Natural killer cell (primary cell): ENCODE data around the gene SNX13. TPM values are rescaled to one million over a fixed set of nuclear protein-coding genes. Genes with fewer than 3 reads are reported as not detected.

Experiments
- ATAC-seq, 3 donors: fragments of 150-1000 bp in 2 of 3; fragments of 200-7000 bp in 1 of 3; cut with Tn5 transposase; 1 replicate in 1 of 3; 2 replicates in 2 of 3; pipeline ENCODE4 v1.10.0; 2021; ENCODE audit warnings: mild to moderate bottlenecking in 2 of 3, moderate library complexity in 2 of 3
- DNase-seq, 2 donors: peaks; one replicate each; pipeline versions ENCODE4 v3.0.0 to v3.0.0-alpha.2; 2013 to 2021; ENCODE audit warnings: mixed read lengths in 1 of 2
- H3K27ac ChIP-seq: one replicate; pipeline ENCODE4 v1.5.1; 2013; ENCODE audit warnings: mild to moderate bottlenecking, low read length
- H3K27me3 ChIP-seq: one replicate; pipeline ENCODE4 v1.6.1; 2013; ENCODE audit warnings: low read length; ENCODE audit not compliant: control insufficient read depth, insufficient read depth
- H3K36me3 ChIP-seq: one replicate; pipeline ENCODE4 v1.6.1; 2013; ENCODE audit warnings: low read length; ENCODE audit not compliant: control insufficient read depth, insufficient read depth
- H3K4me1 ChIP-seq: one replicate; pipeline ENCODE4 v1.6.1; 2013; ENCODE audit warnings: low read length; ENCODE audit not compliant: control insufficient read depth, insufficient read depth
- H3K4me3 ChIP-seq: one replicate; pipeline ENCODE4 v1.5.1; 2013; ENCODE audit warnings: low read length
- H3K9me3 ChIP-seq: one replicate; pipeline ENCODE4 v1.6.1; 2013; ENCODE audit warnings: low read length; ENCODE audit not compliant: control insufficient read depth, insufficient read depth
- H3K27ac Mint-ChIP-seq, 2 donors: one replicate each; pipeline ENCODE4 v1.8.0; 2022; ENCODE audit warnings: mild to moderate bottlenecking in 2 of 2, mixed read lengths in 2 of 2, moderate library complexity in 1 of 2
- H3K27me3 Mint-ChIP-seq, 2 donors: one replicate each; pipeline ENCODE4 v1.8.0; 2022; ENCODE audit warnings: low read depth in 2 of 2, mixed read lengths in 2 of 2
- H3K36me3 Mint-ChIP-seq: one replicate; pipeline ENCODE4 v1.8.0; 2022; ENCODE audit warnings: mixed read lengths
- H3K4me1 Mint-ChIP-seq, 2 donors: one replicate each; pipeline ENCODE4 v1.8.0; 2022; ENCODE audit warnings: mixed read lengths in 2 of 2
- H3K4me3 Mint-ChIP-seq: one replicate; pipeline ENCODE4 v1.8.0; 2022; ENCODE audit warnings: mild to moderate bottlenecking, moderate library complexity, mixed read lengths
- H3K9me3 Mint-ChIP-seq, 2 donors: one replicate each; pipeline ENCODE4 v1.8.0; 2022; ENCODE audit warnings: mixed read lengths in 2 of 2
- CTCF ChIP-seq: fragments of 200-600 bp; IDR thresholded peaks from one replicate; pipeline ENCODE4 v1.8.0; 2022; ENCODE audit warnings: antibody characterized with exemption
- WGBS: methylation state at CpG from one replicate; pipeline ENCODE4 v1.1.7; 2013; ENCODE audit warnings: missing lambda C conversion rate; ENCODE audit not compliant: insufficient coverage; 5-methylcytosine and 5-hydroxymethylcytosine counted together
- intact Hi-C: fragments of 100-400 bp; cut with micrococcal nuclease; formaldehyde crosslinking; loops from one replicate; pipeline ENCODE4 v1.14.2; 2022
- total RNA-seq, 4 donors: library from RNA; stranded (reverse); fragments of 120-200 nt in 1 of 4; gene quantifications; one replicate each; pipeline versions ENCODE4 v1.2.3 to v1.2.4, GENCODE V29; 2013 to 2022

The SNX13 gene
- total RNA-seq, 3 donors from 2014 or later (not counting 1 experiment from before 2014, with no cell fraction given): 34.8 to 38.5 (median 37.4) TPM

GRCh38 chr7:17879075-17879661, 61.1 kb downstream of the SNX13 start:
- peaks cover 22% of the 10 kb centered on the region for H3K36me3 ChIP-seq
- H3K27ac Mint-ChIP-seq: no peak overlapping the region
- H3K27me3 Mint-ChIP-seq: no peaks in the 10 kb centered on the region
- intact Hi-C loops: no loop called here
- no peaks in the 10 kb centered on the region for H3K4me1 ChIP-seq
- WGBS: 100% methylated on average over 1 of the region's 2 CpGs
- no peaks in the 10 kb centered on the region for H3K9me3 ChIP-seq
- no peaks in the 10 kb centered on the region for H3K4me1 Mint-ChIP-seq
- H3K27me3 ChIP-seq: no peaks in the 10 kb centered on the region
- TF ChIP-seq CTCF: no peak
- H3K4me3 ChIP-seq: no peak overlapping the region
- no peaks in the 10 kb centered on the region for H3K9me3 Mint-ChIP-seq
- ATAC-seq: no peak
- no peak overlapping the region for H3K27ac ChIP-seq
- H3K36me3 Mint-ChIP-seq: no peaks in the 10 kb centered on the region
- H3K4me3 Mint-ChIP-seq: no peak overlapping the region
- DNase-seq: no peak

- Histone ChIP-seq H3K9me3 (no peaks in the 10 kb centered on the region), H3K4me1 (no peaks in the 10 kb centered on the region), H3K27me3 (no peaks in the 10 kb centered on the region), H3K36me3 (peaks cover 23% of the 10 kb centered on the region), H3K27ac (no peak overlapping the region), H3K4me3 (no peak overlapping the region)
- H3K4me1 Mint-ChIP-seq: no peaks in the 10 kb centered on the region
- ATAC-seq (no peak), DNase-seq (no peak)
- H3K4me3 Mint-ChIP-seq: no peak overlapping the region
- no peaks in the 10 kb centered on the region for H3K36me3 Mint-ChIP-seq
- H3K9me3 Mint-ChIP-seq: no peaks in the 10 kb centered on the region
- H3K27me3 Mint-ChIP-seq: no peaks in the 10 kb centered on the region
- WGBS: 90% methylated on average over 1 of the region's 1 CpG
- H3K27ac Mint-ChIP-seq: no peak overlapping the region
- intact Hi-C loops: no loop called here
- no peak for TF ChIP-seq CTCF
Measured at GRCh38 chr7:17878627-17879026, 61.7 kb downstream of the SNX13 start.

DNA sequence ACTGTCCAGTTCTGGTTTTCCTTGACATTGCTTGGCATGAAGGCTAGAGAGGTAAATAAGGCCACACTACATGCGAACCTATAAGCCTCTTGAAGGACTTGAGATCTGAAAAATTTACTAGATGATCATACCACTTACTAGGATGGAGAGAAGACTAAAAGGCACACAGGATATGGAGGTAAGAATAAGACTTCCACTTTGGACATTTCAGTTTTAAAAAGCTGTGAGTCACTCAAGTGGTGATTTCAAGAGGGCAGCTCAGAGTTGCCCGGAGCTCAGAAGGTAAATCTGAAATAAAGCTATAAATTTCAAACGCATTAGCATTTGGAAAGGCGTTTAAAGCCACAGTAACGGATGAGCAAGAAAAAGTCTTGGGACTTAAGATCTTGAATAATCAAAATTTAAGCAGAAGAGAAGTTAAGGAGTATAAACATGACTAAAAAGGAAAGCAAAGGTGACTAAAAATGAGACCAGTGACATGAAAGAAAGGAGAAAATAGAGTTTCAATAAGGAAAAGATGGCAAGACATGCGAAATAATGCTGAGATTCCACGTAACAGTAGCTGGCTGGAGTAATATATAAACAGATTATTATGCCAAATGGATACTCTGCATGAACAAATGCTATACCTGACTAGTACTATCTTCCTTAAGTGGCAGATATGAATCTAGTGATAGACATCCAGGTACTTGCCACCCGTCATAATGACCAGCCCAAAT, 68.3 kb downstream of the SNX13 start:
- Mint-ChIP-seq H3K36me3 (no peaks in the 10 kb centered on the region), H3K4me3 (no peak overlapping the region), H3K27ac (no peak overlapping the region), H3K9me3 (no peaks in the 10 kb centered on the region), H3K4me1 (no peaks in the 10 kb centered on the region), H3K27me3 (no peaks in the 10 kb centered on the region)
- Histone ChIP-seq H3K27me3 (no peaks in the 10 kb centered on the region), H3K4me3 (no peak overlapping the region), H3K27ac (no peak overlapping the region), H3K4me1 (no peaks in the 10 kb centered on the region), H3K9me3 (no peaks in the 10 kb centered on the region), H3K36me3 (peaks cover 46% of the 10 kb centered on the region)
- no peak for ATAC-seq
- no peak for TF ChIP-seq CTCF
- DNase-seq: no peak
- WGBS: 75% methylated on average over 7 of the region's 8 CpGs
- intact Hi-C loops: no loop called here
